PC-3 (cell line): ENCODE results near the gene TTLL1. TPM values are rescaled to one million over a fixed set of nuclear protein-coding genes. Genes with fewer than 3 reads are reported as not detected.
A peak's percentile ranks its signal among the peaks of the same experiment; 100 is the strongest.

Experiments
- ATAC-seq: fragments of 200-7000 bp; cut with Tn5 transposase; 2 replicates; pipeline ENCODE4 v1.9.1; 2020; ENCODE audit warnings: mild to moderate bottlenecking, moderate library complexity
- BruUV-seq: library from RNA; stranded (reverse); fragments of 400-500 nt; replicated peaks from 2 replicates; lab custom pipeline; 2021; lab: Mats Ljungman, UMichigan
- CTCF ChIA-PET: fragments of 300-600 bp; sonication (Branson Sonifier 250); formaldehyde crosslinking; loops from one replicate; lab custom pipeline; 2022; ENCODE audit warnings: antibody characterized with exemption; lab: Charles Lee
- POLR2A ChIA-PET: fragments of 300-600 bp; sonication (Branson Sonifier 250); formaldehyde crosslinking; loops from one replicate; lab custom pipeline; 2022; ENCODE audit warnings: antibody characterized with exemption; ENCODE audit not compliant: unreplicated experiment; lab: Charles Lee
- DNase-seq: peaks from one replicate; pipeline ENCODE4 v3.0.0-alpha.2; 2015
- H2AFZ ChIP-seq: fragments of 300-600 bp; sonication (generic); 2 replicates; pipeline ENCODE4 v1.6.0; 2016; ENCODE audit warnings: antibody characterized with exemption, low read length
- H3F3A ChIP-seq: fragments of 300-600 bp; sonication (generic); one replicate; pipeline ENCODE4 v1.6.0; 2017; ENCODE audit warnings: antibody characterized with exemption, low read length, control low read depth, mild to moderate bottlenecking; ENCODE audit not compliant: unreplicated experiment
- H3K27ac ChIP-seq: fragments of 300-600 bp; sonication (generic); 2 replicates; pipeline ENCODE4 v1.5.1; 2016; ENCODE audit warnings: mild to moderate bottlenecking, low read length
- H3K27me3 ChIP-seq: fragments of 300-600 bp; sonication (generic); 2 replicates; pipeline ENCODE4 v1.6.1; 2016; ENCODE audit warnings: low read length, mixed read lengths
- H3K36me3 ChIP-seq: fragments of 300-600 bp; sonication (generic); 2 replicates; pipeline ENCODE4 v1.6.1; 2016; ENCODE audit warnings: low read depth, mixed run types, low read length, mixed read lengths
- H3K4me1 ChIP-seq: fragments of 300-600 bp; sonication (generic); 2 replicates; pipeline ENCODE4 v1.5.1; 2016; ENCODE audit warnings: low read length; ENCODE audit not compliant: insufficient read depth
- H3K4me2 ChIP-seq: fragments of 300-600 bp; sonication (generic); 2 replicates; pipeline ENCODE4 v1.6.0; 2016; ENCODE audit warnings: low read length
- H3K4me3 ChIP-seq: fragments of 300-600 bp; sonication (generic); 2 replicates; pipeline ENCODE4 v1.5.1; 2016; ENCODE audit warnings: mild to moderate bottlenecking, low read length, mixed read lengths
- H3K79me2 ChIP-seq: fragments of 300-600 bp; sonication (generic); 2 replicates; pipeline ENCODE4 v1.6.1; 2017; ENCODE audit warnings: low read length, mixed read lengths
- H3K9ac ChIP-seq: fragments of 300-600 bp; sonication (generic); 2 replicates; pipeline ENCODE4 v1.6.0; 2016; ENCODE audit warnings: mild to moderate bottlenecking, low read length
- H3K9me2 ChIP-seq: fragments of 300-600 bp; sonication (generic); replicated peaks from 2 replicates; pipeline ENCODE4 v1.6.1; 2016; ENCODE audit warnings: mixed run types, low read length, mixed read lengths
- H3K9me3 ChIP-seq: fragments of 300-600 bp; sonication (generic); 2 replicates; pipeline ENCODE4 v1.6.1; 2016; ENCODE audit warnings: low read length, mixed read lengths
- H4K20me1 ChIP-seq: fragments of 300-600 bp; sonication (generic); 2 replicates; pipeline ENCODE4 v1.6.1; 2016; ENCODE audit warnings: low read length, mixed read lengths
- EZH2 ChIP-seq: fragments of 300-600 bp; sonication (generic); IDR thresholded peaks from one replicate; pipeline ENCODE4 v1.6.1; 2017; ENCODE audit warnings: antibody characterized with exemption, mild to moderate bottlenecking, low read length; ENCODE audit not compliant: unreplicated experiment
- EZH2phosphoT487 ChIP-seq: fragments of 300-600 bp; sonication (generic); IDR thresholded peaks from 2 replicates; pipeline ENCODE4 v1.6.1; 2018; ENCODE audit warnings: mild to moderate bottlenecking, antibody characterized with exemption, low read length, borderline replicate concordance
- intact Hi-C: fragments of 100-400 bp; cut with micrococcal nuclease; formaldehyde crosslinking; loops from 2 replicates; pipeline ENCODE4 v1.9.0; 2023
- total RNA-seq: library from RNA; depleted of rRNA; stranded (reverse); fragments of >200 nt; gene quantifications from 2 replicates; pipeline ENCODE4 v1.2.3, GENCODE V29; 2014
- TF ChIP-seq, protein P1 (sequence below): fragments of 300-600 bp; sonication (generic); conservative IDR thresholded peaks from 2 replicates; pipeline ENCODE4 v1.5.1; 2017; ENCODE audit warnings: antibody characterized with exemption, low read depth, mild to moderate bottlenecking, low read length

TTLL1 gene
- total RNA-seq, 1 experiment from 2014 or later: 0.77 TPM

DNA sequence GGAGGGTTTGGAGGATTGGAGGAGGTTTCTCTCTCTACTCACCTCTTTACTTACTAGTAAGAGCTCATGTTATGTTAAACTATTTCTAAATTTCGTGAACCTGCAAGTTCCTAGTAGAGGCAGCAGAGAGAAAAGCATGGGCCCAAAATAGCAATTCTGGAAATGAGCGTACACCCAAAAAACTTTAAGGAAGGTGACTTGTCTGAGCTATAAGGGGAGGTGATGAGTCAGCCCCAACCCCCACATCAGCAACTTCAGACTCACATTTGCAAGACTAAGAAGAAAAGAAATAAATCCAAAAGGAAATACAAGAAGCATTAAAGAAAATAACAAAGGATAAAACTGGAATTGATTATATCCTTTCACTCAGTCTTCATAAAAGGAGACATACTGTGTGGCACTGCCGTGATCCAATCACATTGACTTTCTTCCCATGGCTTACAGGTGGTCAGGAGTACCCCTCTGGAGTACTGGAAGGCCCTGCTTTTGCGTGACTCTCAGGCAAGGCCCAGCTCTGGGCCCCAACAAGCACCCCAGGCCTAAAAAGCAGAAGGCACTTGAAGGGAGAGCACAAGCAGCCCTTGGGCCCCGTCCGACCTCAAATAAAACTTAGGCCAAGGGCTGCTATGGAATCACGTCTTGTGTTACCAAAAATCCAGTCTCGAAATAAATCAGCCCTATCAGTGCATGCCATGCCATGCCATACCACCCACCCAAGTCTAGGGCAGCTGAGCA lies 88.6 kb downstream of the TTLL1 start:
- Histone ChIP-seq H2AFZ (no peak overlapping the region), H3K27ac (no peak overlapping the region), H3K9me2 (no peaks in the 10 kb centered on the region), H3K9ac (no peak overlapping the region), H3K9me3 (no peaks in the 10 kb centered on the region), H3K4me1 (peaks cover 57% of the 10 kb centered on the region), H3K4me3 (no peak overlapping the region), H4K20me1 (peaks cover 18% of the 10 kb centered on the region), H3K4me2 (peak overlapping the region; percentile 42), H3K27me3 (no peaks in the 10 kb centered on the region), H3K36me3 (no peaks in the 10 kb centered on the region), H3K79me2 (peaks cover 90% of the 10 kb centered on the region), H3F3A (no peaks in the 10 kb centered on the region)
- no TSS peak for BruUV-seq
- POLR2A ChIA-PET: no interaction called here
- CTCF ChIA-PET: no interaction called here
- TF ChIP-seq EZH2: no peak
- no peak for TF ChIP-seq EZH2phosphoT487
- TF ChIP-seq, protein P1, sequence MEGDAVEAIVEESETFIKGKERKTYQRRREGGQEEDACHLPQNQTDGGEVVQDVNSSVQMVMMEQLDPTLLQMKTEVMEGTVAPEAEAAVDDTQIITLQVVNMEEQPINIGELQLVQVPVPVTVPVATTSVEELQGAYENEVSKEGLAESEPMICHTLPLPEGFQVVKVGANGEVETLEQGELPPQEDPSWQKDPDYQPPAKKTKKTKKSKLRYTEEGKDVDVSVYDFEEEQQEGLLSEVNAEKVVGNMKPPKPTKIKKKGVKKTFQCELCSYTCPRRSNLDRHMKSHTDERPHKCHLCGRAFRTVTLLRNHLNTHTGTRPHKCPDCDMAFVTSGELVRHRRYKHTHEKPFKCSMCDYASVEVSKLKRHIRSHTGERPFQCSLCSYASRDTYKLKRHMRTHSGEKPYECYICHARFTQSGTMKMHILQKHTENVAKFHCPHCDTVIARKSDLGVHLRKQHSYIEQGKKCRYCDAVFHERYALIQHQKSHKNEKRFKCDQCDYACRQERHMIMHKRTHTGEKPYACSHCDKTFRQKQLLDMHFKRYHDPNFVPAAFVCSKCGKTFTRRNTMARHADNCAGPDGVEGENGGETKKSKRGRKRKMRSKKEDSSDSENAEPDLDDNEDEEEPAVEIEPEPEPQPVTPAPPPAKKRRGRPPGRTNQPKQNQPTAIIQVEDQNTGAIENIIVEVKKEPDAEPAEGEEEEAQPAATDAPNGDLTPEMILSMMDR: no peak
- DNase-seq: peak; percentile 17
- intact Hi-C loops: no loop called here
- no peak for ATAC-seq

DNA sequence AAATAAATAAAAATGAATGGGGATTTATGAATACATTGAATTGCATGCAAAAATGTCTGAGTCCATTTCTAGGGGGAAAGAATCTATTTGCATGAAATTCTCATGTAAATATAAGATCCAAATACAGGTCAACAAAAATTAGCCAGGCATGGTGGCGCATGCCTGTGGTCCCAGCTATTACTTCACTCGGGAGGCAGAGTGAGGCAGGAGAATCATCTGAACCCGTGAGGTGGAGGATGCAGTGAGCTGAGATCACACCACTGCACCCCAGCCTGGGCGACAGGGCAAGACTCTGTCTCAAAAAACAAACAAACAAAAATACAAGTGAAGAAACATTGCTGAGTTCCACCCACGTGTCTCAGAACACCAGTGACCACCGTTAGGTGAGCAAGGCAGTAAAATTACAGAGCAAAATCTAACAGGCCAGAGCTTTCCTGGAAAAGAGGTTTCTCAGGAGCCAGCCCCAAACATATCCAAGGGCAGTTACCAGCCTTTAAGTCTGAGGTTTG lies 91.6 kb downstream of the TTLL1 start:
- intact Hi-C loops: no loop called here

More for the DNA sequence above, 91.6 kb downstream of the TTLL1 start:
- Histone ChIP-seq H3K9me2 (no peaks in the 10 kb centered on the region), H3K27me3 (no peaks in the 10 kb centered on the region), H3K4me3 (no peak overlapping the region), H4K20me1 (peaks cover 12% of the 10 kb centered on the region; the same call in 1 of the 2 replicates), H3F3A (no peaks in the 10 kb centered on the region), H3K36me3 (no peaks in the 10 kb centered on the region), H3K79me2 (peaks cover 83% of the 10 kb centered on the region), H3K4me2 (no peak overlapping the region), H3K4me1 (peaks cover 61% of the 10 kb centered on the region), H3K27ac (no peak overlapping the region), H2AFZ (no peak overlapping the region), H3K9me3 (no peaks in the 10 kb centered on the region), H3K9ac (no peak overlapping the region)
- CTCF ChIA-PET: no interaction called here
- no TSS peak for BruUV-seq
- no peak for ATAC-seq
- no peak for TF ChIP-seq EZH2phosphoT487
- TF ChIP-seq, protein P1: no peak
- no peak for TF ChIP-seq EZH2
- POLR2A ChIA-PET: no interaction called here
- no peak for DNase-seq
